Stimulated activated CD4-positive, alpha-beta T cell treated with anti-CD3 and anti-CD28 coated beads, TNF-alpha, amount 100 ng/mL, for 24 hours (primary cell): Measurements from ENCODE around the gene TENT5A.
"Not testable (repeated sequence)": the region's sequence is repeated elsewhere in the genome, so short reads cannot be mapped to it uniquely, and the experiment has no call there.

Experiments used
- DNase-seq, 3 experiments: peaks; one replicate each; pipeline ENCODE4 v3.0.0-alpha.2; 2020; ENCODE audit warnings: low read depth in 3 of 3

TENT5A gene

GRCh38 chr6:81750681-81751387, 1.6 kb downstream of the TENT5A start:
- DNase-seq, result no peak

- no peak for DNase-seq
Observed at GRCh38 chr6:81750200-81750599, 2.3 kb downstream of the TENT5A start.

- DNase-seq, result no peak
Observed at GRCh38 chr6:81749707-81750106, 2.8 kb downstream of the TENT5A start.

- DNase-seq, result no peak
Observed at GRCh38 chr6:81748994-81749393, 3.5 kb downstream of the TENT5A start.

- no peak for DNase-seq
Observed at GRCh38 chr6:81747327-81747726, 5.2 kb downstream of the TENT5A start.

- no peak for DNase-seq
Observed at GRCh38 chr6:81744131-81744530, 8.3 kb downstream of the TENT5A start.

- DNase-seq, result no peak
Observed at GRCh38 chr6:81743649-81744048, 8.8 kb downstream of the TENT5A start.

GRCh38 chr6:81741689-81742088, 10.8 kb downstream of the TENT5A start:
- DNase-seq, result no peak

GRCh38 chr6:81740591-81740990, 11.9 kb downstream of the TENT5A start:
- DNase-seq, result not testable (repeated sequence)

GRCh38 chr6:81739230-81740195, 13.0 kb downstream of the TENT5A start:
- no peak for DNase-seq

GRCh38 chr6:81736428-81736827, 16.1 kb downstream of the TENT5A start:
- DNase-seq, result no peak

- DNase-seq, result no peak
Observed at GRCh38 chr6:81735756-81736380, 16.6 kb downstream of the TENT5A start.

- no peak for DNase-seq
Observed at GRCh38 chr6:81734500-81735150, 17.9 kb downstream of the TENT5A start.

- DNase-seq, result no peak
Observed at GRCh38 chr6:81734081-81734480, 18.4 kb downstream of the TENT5A start.

- DNase-seq, result no peak
Observed at GRCh38 chr6:81731814-81732213, 20.7 kb downstream of the TENT5A start.

GRCh38 chr6:81727876-81728517, 24.5 kb downstream of the TENT5A start:
- no peak for DNase-seq

- DNase-seq, result no peak
Observed at GRCh38 chr6:81725127-81725526, 27.4 kb downstream of the TENT5A start.

GRCh38 chr6:81722506-81723223, 29.8 kb downstream of the TENT5A start:
- no peak for DNase-seq

- no peak for DNase-seq
Observed at GRCh38 chr6:81720427-81720826, 32.1 kb downstream of the TENT5A start.

- no peak for DNase-seq
Observed at GRCh38 chr6:81718126-81718525, 34.4 kb downstream of the TENT5A start.

- DNase-seq, result no peak
Observed at GRCh38 chr6:81714684-81715083, 37.8 kb downstream of the TENT5A start.
